Stimulated activated naive CD4-positive, alpha-beta T cell treated with Interleukin-2 at 50 U/mL for 16 hours (primary cell): Measurements from ENCODE around the gene RNF121.

Experiments used
- DNase-seq: peaks from one replicate; lab custom pipeline; 2025; lab: John Stamatoyannopoulos, UW

Gene RNF121

DNA sequence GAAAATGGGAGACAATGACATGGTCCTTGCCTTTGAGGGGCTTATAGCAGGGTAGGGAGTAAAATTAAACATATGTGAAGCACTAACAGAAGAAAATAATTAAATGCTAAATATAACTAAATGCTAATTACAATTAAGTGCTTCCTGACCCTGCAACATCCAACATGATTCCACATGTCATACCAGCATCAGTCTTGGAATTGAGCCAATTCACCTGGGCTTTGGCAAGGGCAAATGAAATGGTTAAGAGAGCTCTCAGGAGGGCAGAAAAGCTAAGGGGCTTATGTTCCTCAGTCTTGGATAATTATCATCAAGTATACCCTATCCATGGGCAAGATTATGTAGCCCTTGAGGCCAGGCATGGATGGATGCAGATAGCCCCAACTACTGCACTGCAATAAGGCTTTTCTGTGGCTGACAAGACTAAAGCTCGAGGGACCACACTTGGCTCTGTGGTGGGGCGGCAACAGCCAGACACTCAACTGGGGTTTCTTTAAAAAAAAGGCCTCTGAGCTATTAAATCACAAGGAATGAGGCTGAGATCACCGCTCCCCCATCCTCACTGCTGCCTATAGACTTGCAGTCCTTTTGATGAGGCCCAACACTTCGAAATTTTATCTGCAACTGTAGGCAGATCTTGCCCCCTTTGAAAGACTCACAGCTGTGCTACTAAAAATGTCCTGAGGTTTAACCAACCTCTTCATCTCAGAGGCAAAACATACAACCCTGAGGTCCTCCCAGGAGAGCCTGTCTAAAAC lies 108.9 kb downstream of the RNF121 start:
- DNase-seq = no peak

- no peak for DNase-seq
Measured at GRCh38 chr11:72038491-72038890, 109.6 kb downstream of the RNF121 start.

DNA sequence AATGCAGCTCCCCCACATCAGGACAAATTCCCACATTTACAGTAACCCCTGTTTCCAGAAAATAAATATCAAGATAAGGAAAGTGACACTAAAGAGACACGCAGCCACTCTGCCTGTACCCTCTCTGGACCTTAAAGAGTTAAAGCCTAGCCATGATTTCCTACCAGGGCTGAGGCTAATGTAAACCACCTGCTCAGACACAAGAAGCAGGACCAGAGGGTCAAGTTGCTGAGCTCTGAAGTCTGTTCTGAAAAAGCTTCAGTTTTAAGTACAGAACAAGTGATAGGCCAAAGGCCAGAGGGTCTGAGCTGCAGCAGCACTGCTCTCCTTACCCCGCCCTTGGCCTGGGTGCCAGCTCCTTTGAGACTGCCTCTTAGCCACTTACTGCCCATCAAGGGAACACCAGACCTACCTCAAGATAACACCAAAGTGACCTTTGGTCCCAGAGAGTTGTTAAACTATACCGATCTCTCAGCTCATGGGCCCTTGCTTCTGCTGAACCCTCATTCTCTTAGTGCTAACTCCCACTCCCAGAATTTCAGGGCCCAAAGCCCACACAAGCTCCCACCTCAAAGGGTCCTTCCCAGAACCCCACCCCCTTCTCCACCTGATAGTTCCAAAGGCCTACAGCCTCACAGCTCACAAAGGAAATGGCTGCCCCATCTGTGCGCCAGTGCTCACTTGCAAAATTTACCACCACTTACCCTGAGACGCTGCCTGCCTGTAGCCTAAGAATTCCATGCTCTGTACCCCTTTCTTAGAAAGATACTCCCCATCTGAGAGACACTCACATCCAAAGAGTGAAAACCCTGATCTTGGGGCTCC lies 110.4 kb downstream of the RNF121 start:
- DNase-seq = no peak

DNA sequence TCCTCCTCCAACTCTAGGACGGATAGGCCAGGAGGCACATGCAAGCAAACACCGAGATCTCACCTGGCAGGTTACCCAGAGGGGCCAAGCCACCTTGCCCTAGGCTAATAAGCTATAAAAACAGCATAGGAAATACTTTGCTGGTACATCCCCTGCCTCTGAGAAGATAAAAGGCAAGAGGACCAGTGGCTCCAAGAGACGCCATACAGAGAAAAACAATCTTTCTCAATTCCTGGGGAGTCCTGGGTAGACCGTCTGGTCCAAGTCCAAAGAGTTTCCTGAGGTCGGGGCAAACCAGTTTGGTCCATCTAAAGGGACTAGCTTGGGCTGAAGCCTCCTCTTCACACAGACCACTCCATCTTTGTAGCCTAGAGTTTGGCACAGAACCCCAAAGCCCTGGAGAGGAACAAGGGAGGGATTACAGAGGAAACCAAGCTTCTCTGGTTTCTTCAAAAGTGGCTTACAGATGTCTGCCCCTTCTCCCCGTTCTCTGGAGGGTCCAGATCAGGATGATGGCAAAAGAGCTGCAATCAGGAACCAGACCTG lies 111.1 kb downstream of the RNF121 start:
- no peak for DNase-seq

DNA sequence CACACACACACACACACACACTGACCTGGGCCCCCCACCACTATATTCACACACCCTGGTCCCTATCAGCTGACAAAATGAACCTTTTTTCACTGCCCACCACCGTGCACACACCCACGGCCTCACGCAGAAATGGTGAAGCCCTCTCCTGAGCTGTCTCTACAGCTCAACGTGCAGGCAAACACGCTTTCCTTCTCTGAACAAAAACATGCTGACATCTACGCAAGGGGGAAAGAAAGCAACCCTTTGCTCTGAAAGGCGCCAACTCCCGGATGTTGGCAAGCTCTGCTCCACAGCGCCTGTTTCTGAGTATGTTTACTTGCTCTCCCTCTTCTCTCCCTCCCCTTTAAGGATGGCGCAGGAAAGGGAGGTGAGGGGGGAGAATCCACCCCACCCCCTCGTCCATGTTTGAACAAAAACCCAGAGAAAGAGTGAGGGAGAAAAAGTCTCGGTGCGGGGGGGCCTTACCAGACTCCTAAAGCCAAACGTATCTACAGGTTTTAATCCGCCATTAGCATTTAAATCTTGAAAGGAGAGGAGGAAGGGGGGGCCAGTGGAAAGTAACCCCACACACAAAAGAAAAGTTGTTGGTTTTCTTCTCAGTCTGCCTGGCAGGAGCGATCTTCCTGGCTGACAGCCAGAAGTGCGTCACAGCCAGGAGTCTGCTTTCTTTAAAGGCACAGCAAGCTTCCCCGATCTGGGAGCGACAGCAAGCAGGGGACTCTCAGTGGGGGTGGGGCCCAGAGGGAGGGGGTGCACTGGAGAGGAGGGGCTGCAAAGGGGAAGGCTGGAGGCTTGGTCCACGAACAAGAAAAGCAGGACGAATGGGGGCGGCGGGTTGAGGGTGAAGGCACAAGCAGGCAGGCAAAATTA lies 111.9 kb downstream of the RNF121 start:
- DNase-seq = peak; percentile 69

GRCh38 chr11:72041364-72042063 lies 112.7 kb downstream of the RNF121 start:
- peak; percentile 40 for DNase-seq

DNA sequence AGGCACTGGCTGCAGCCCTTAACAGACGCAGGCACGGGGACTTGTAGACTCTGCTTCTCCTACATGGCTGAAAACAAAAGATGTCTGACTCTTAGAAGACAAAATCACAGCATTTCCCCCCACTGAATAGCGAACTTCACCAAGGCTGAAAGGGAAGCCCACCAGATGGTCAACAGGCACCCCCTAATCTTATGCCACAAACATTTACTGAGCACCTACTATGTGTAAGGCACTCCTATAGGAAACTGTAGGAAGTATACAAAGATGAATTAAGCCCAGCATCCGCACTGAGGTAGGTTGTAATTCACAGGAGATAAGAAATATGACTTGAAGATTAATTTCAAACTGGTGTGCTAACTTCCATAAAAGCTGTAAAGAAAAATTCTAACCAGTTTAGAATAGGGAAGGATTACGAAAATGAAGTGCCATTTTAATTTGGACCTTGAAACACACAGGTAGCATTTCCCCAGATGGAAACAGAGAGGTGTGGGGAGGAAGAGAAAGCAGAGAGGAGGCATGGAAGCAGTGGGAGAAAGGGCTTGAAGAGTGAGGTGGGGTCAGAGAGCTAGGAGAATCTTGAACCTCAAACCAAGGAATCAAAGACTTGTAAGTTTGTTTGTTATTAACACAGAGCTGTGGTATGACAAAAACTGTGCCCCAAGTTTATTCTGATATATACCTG lies 113.4 kb downstream of the RNF121 start:
- DNase-seq = no peak

- DNase-seq = no peak
Measured at GRCh38 chr11:72045849-72046248, 117.0 kb downstream of the RNF121 start.
